PC-9 (cell line): Measurements from ENCODE around the gene WBP2. TPM values are rescaled to one million over a fixed set of nuclear protein-coding genes. Genes with fewer than 3 reads are reported as not detected.

Source experiments
- BruUV-seq: library from RNA; stranded (reverse); fragments of 400-500 nt; replicated peaks from 2 replicates; lab custom pipeline; 2021; lab: Mats Ljungman, UMichigan
- CTCF ChIA-PET: fragments of 300-600 bp; sonication (Branson Sonifier 250); formaldehyde crosslinking; loops from one replicate; lab custom pipeline; 2022; ENCODE audit warnings: antibody characterized with exemption; lab: Charles Lee
- POLR2A ChIA-PET: fragments of 300-600 bp; sonication (Branson Sonifier 250); formaldehyde crosslinking; loops from one replicate; lab custom pipeline; 2022; ENCODE audit warnings: antibody characterized with exemption; ENCODE audit not compliant: unreplicated experiment; lab: Charles Lee
- DNase-seq, 2 experiments: peaks; one replicate each; pipeline versions ENCODE4 v3.0.0 to v3.0.0-alpha.2; 2015 to 2022; ENCODE audit warnings: mixed read lengths in 1 of 2
- H2AFZ ChIP-seq: fragments of 200-600 bp; sonication (generic); 2 replicates; pipeline ENCODE4 v1.8.1; 2017; ENCODE audit warnings: antibody characterized with exemption
- H3F3A ChIP-seq: fragments of 200-600 bp; sonication (generic); 2 replicates; pipeline ENCODE4 v1.8.1; 2017; ENCODE audit warnings: antibody characterized with exemption, mild to moderate bottlenecking, low read depth; ENCODE audit not compliant: insufficient read depth
- H3K27ac ChIP-seq: fragments of 200-600 bp; sonication (generic); 2 replicates; pipeline ENCODE4 v1.6.1; 2016; ENCODE audit warnings: mixed run types
- H3K27me3 ChIP-seq: fragments of 200-600 bp; sonication (generic); 2 replicates; pipeline ENCODE4 v1.6.1; 2016; ENCODE audit warnings: low read depth, mixed run types; ENCODE audit not compliant: insufficient read depth
- H3K36me3 ChIP-seq: fragments of 200-600 bp; sonication (generic); 2 replicates; pipeline ENCODE4 v1.6.1; 2016; ENCODE audit warnings: low read depth, mixed run types
- H3K4me1 ChIP-seq: fragments of 200-600 bp; sonication (generic); replicated peaks from 2 replicates; pipeline ENCODE4 v1.6.1; 2016; ENCODE audit warnings: mixed run types; ENCODE audit not compliant: insufficient read depth
- H3K4me2 ChIP-seq: fragments of 200-600 bp; sonication (generic); 2 replicates; pipeline ENCODE4 v1.6.1; 2017; ENCODE audit warnings: mixed run types
- H3K4me3 ChIP-seq: fragments of 200-600 bp; sonication (generic); 2 replicates; pipeline ENCODE4 v1.6.1; 2016; ENCODE audit warnings: mixed run types
- H3K79me2 ChIP-seq: fragments of 200-600 bp; sonication (generic); 2 replicates; pipeline ENCODE4 v1.6.1; 2017; ENCODE audit warnings: low read depth, mixed run types
- H3K9me2 ChIP-seq: fragments of 200-600 bp; sonication (generic); 2 replicates; pipeline ENCODE4 v1.8.1; 2017; ENCODE audit warnings: mild to moderate bottlenecking; ENCODE audit not compliant: insufficient read depth
- H3K9me3 ChIP-seq: fragments of 200-600 bp; sonication (generic); 2 replicates; pipeline ENCODE4 v1.8.1; 2016; ENCODE audit warnings: low read depth; ENCODE audit not compliant: insufficient read depth
- H4K20me1 ChIP-seq: fragments of 200-600 bp; sonication (generic); 2 replicates; pipeline ENCODE4 v1.8.1; 2017; ENCODE audit not compliant: insufficient read depth
- EZH2 ChIP-seq: fragments of 200-600 bp; sonication (generic); IDR thresholded peaks from 2 replicates; pipeline ENCODE4 v1.8.0; 2017; ENCODE audit warnings: antibody characterized with exemption, low read depth
- intact Hi-C: fragments of 100-400 bp; cut with micrococcal nuclease; formaldehyde crosslinking; loops from one replicate; pipeline ENCODE4 v1.10.0; 2022; ENCODE audit not compliant: unreplicated experiment
- total RNA-seq: library from RNA; stranded (reverse); gene quantifications from 2 replicates; pipeline ENCODE4 v1.2.3, GENCODE V29; 2021
- TF ChIP-seq, protein P1 (sequence below): fragments of 200-600 bp; sonication (generic); conservative IDR thresholded peaks from 2 replicates; pipeline ENCODE4 v1.6.1; 2017; ENCODE audit warnings: mixed run types, antibody characterized with exemption, mild to moderate bottlenecking, moderate library complexity

WBP2 gene
- total RNA-seq, 1 experiment from 2014 or later, result 159 TPM

DNA sequence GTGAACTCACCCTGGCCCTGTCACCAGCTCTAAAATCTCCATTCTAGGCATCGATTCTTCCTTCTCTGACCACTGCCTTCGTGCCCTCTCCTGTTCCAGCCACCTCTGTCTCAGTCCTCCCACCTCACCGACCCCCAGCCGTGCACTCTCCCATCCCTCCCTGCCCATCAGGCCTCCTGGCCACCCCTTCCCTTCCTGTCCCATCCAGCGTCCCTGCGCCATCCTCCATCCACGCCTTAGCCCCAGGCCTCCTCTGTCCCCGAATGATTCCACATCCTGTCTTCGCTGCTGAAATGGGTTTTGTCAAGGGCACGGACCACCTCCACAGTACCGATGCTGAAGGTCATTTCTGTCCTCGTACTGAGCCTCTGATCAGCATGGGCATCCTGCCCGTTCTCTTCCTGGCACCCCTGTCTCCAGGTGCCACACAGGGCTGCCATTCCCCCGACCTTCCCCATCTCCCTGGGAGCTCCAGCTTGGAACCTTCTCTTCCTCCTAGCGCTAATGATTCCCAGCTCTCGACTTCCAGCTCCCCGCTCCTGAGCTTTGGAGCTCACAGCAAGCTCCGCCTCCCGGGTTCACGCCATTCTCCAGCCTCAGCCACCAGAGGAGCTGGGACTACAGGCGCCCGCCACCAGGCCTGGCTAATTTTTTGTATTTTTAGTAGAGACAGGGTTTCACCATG is 39.1 kb upstream of the WBP2 start:
- no TSS peak for BruUV-seq
- Histone ChIP-seq H3K4me2 (no peak overlapping the region; the same call in 1 of the 2 replicates), H3K27ac (no peak overlapping the region), H3K9me2 (no peaks in the 10 kb centered on the region), H3K27me3 (no peaks in the 10 kb centered on the region), H3K4me1 (0 out of 2 replicates have a peak, but pooled peaks cover 4% of the 10 kb centered on the region), H3K79me2 (peaks cover 19% of the 10 kb centered on the region), H2AFZ (no peak overlapping the region), H4K20me1 (no peaks in the 10 kb centered on the region), H3K9me3 (no peaks in the 10 kb centered on the region), H3K36me3 (no peaks in the 10 kb centered on the region; the same call in 1 of the 2 replicates), H3F3A (peaks cover 26% of the 10 kb centered on the region; the same call in 1 of the 2 replicates), H3K4me3 (no peak overlapping the region)
- intact Hi-C loops, result loop anchor here (2.0 kb wide), 1 partner anchor 129 kb away; the partner anchor contains the start of gene GALK1
- TF ChIP-seq, protein P1, sequence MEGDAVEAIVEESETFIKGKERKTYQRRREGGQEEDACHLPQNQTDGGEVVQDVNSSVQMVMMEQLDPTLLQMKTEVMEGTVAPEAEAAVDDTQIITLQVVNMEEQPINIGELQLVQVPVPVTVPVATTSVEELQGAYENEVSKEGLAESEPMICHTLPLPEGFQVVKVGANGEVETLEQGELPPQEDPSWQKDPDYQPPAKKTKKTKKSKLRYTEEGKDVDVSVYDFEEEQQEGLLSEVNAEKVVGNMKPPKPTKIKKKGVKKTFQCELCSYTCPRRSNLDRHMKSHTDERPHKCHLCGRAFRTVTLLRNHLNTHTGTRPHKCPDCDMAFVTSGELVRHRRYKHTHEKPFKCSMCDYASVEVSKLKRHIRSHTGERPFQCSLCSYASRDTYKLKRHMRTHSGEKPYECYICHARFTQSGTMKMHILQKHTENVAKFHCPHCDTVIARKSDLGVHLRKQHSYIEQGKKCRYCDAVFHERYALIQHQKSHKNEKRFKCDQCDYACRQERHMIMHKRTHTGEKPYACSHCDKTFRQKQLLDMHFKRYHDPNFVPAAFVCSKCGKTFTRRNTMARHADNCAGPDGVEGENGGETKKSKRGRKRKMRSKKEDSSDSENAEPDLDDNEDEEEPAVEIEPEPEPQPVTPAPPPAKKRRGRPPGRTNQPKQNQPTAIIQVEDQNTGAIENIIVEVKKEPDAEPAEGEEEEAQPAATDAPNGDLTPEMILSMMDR, result no peak
- TF ChIP-seq EZH2, result no peak
- no peak for DNase-seq
- POLR2A ChIA-PET, result interaction anchor here (0.7 kb wide), 1 partner anchor 15 kb away, joined by 6 read pairs; no protein-coding TSS in a partner anchor
- CTCF ChIA-PET, result no interaction called here

DNA sequence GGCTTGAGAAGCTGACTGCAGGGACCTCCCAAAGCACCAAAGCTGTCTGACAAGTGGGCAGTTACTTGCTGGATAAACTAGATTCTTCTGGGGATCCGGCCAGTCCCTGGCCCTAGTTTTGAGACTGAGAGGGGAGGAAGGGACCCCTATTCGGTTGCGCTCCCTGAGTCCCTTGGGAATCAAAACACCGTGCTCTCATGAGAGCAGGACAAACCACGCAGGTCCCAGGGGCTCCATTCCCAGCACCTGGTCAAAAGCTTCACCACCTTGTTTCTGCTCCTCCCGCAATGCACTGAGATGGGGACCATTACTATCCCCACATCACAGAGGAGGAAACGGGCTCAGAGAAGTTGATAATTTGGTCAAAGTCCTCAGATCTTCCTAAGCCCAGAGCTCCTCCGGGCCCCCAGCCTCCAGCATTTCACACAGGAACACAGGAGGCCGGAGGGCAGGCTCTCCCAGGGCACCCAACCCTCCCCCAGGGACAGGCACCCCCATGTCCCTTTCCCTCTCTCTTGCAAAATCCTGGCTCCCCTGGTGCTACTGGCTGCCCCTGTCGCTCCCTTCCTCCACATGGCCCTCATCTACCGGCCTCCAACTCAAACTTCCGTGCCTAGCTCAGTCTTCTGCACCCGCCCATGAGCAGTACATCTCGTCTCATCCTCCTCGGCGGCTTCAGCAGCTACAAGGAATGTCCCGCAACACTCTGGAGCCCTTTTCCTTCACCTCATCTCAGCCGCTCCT is 38.3 kb upstream of the WBP2 start:
- intact Hi-C loops, result loop anchor here (2.0 kb wide), 1 partner anchor 129 kb away; the partner anchor contains the start of gene GALK1
- BruUV-seq, result no TSS peak

More for the DNA sequence above, 38.3 kb upstream of the WBP2 start:
- Histone ChIP-seq H3K27me3 (no peaks in the 10 kb centered on the region), H3K9me3 (no peaks in the 10 kb centered on the region), H3K4me1 (0 out of 2 replicates have a peak, but pooled peaks cover 4% of the 10 kb centered on the region), H3K4me2 (no peak overlapping the region), H2AFZ (no peak overlapping the region), H3K4me3 (no peak overlapping the region), H3K36me3 (no peaks in the 10 kb centered on the region; the same call in 1 of the 2 replicates), H3K9me2 (no peaks in the 10 kb centered on the region), H3K27ac (no peak overlapping the region), H3F3A (peaks cover 26% of the 10 kb centered on the region; the same call in 1 of the 2 replicates), H3K79me2 (peaks cover 19% of the 10 kb centered on the region), H4K20me1 (no peaks in the 10 kb centered on the region)
- ChIA-PET POLR2A (no interaction called here), CTCF (no interaction called here)
- no peak for DNase-seq
- TF ChIP-seq, protein P1, result no peak
- TF ChIP-seq EZH2, result no peak
